Erythroblast (primary cell): ENCODE measurements around the gene KLK13.

ENCODE experiments used
- GATA1 ChIP-seq: IDR thresholded peaks from 2 replicates; pipeline ENCODE4 v1.6.1; 2011; ENCODE audit warnings: low read depth, mild to moderate bottlenecking, control low read depth, low read length, moderate library complexity
- POLR2A ChIP-seq: IDR thresholded peaks from 2 replicates; pipeline ENCODE4 v1.6.1; 2011; ENCODE audit warnings: mild to moderate bottlenecking, low read length

DNA sequence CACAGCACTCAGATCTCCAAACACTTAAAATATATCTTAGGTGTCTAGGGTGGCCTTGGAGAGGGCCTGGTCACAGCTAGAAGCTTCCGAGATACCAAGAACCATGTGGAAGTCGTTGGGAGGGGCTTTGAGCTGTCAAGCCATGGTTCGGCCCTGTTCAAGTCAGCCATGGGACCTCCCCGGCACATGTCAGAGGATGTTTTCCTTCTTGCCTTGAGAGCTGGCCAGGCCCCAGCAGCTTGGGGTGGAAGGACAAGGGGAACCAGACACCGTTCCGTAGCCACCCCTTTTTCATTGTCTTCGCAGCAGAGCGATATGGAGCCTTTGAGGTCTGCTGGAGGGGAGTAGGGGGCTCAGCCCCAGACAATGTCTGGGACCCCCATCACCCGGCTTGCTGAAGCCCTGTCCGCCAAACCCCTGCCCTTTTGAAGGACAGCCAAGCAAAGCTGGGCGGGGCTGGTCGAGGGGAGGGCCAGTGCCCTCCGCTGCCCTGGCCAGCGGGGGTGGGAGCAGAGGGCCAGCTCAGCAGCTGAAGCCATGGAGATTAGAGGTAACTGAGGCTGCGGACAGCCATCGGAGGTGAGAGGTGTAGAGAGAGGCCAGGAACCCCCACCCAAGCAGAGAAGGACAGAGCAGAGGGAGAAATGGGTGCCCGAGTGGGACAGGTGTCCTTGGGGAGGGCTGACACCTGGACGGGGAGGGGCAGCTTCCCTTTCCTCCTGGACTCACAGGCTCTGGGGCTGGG, 38.9 kb downstream of the KLK13 start:
- no peak for TF ChIP-seq POLR2A
- TF ChIP-seq GATA1 = no peak
